Peyer's patch (tissue), 4 donors: Measurements from ENCODE around the gene HELQ. TPM values are rescaled to one million over a fixed set of nuclear protein-coding genes. Genes with fewer than 3 reads are reported as not detected.
A peak's percentile ranks its signal among the peaks of the same experiment; 100 is the strongest.

ENCODE experiments used
- DNase-seq, 3 donors: peaks; one replicate each; pipeline ENCODE4 v3.0.0-alpha.2; 2017 to 2019
- H3K27ac ChIP-seq, 4 donors: fragments of 200-600 bp; sonication (generic); one replicate each; pipeline ENCODE4 v1.5.1; 2016 to 2019
- H3K27me3 ChIP-seq, 2 donors: fragments of 200-600 bp; sonication (generic); one replicate each; pipeline ENCODE4 v1.5.1; 2019
- H3K36me3 ChIP-seq, 3 donors: fragments of 200-600 bp; sonication (generic); one replicate each; pipeline ENCODE4 v1.5.1; 2016 to 2019
- H3K4me1 ChIP-seq, 4 donors: fragments of 200-600 bp; sonication (generic); one replicate each; pipeline ENCODE4 v1.5.1; 2016 to 2019
- H3K4me3 ChIP-seq, 4 donors: fragments of 200-600 bp; sonication (generic); 1 replicate in 3 of 4; 2 replicates in 1 of 4; pipeline ENCODE4 v1.5.1; 2016 to 2019; ENCODE audit warnings: mild to moderate bottlenecking in 1 of 4
- H3K9me3 ChIP-seq, 4 donors: fragments of 200-600 bp; sonication (generic); one replicate each; pipeline ENCODE4 v1.5.1; 2016 to 2019; ENCODE audit warnings: mild to moderate bottlenecking in 1 of 4
- POLR2A ChIP-seq, 2 donors: fragments of 450-650 bp; IDR thresholded peaks; one replicate each; pipeline ENCODE4 v1.5.1; 2017; ENCODE audit warnings: antibody characterized with exemption in 2 of 2, mild to moderate bottlenecking in 2 of 2, moderate library complexity in 2 of 2
- small RNA-seq, 2 donors: library from RNA; depleted of rRNA; stranded (forward); fragments of <200 nt; gene quantifications; one replicate each; pipeline ENCODE3, GENCODE V24; 2016
- total RNA-seq, 4 donors: library from RNA; depleted of rRNA; stranded (reverse); fragments of >200 nt; gene quantifications; one replicate each; pipeline ENCODE4 v1.1.0, GENCODE V29; 2016
- TF ChIP-seq, protein P1 (sequence below), 6 experiments: fragments of 450-650 bp in 4 of 6; fragments of 200-600 bp in 2 of 6; sonication (generic) in 1 of 6; IDR thresholded peaks; one replicate each; pipeline ENCODE4 v1.5.1; 2017 to 2019; ENCODE audit warnings: antibody characterized with exemption in 6 of 6, mild to moderate bottlenecking in 3 of 6, moderate library complexity in 1 of 6

The HELQ gene
- total RNA-seq, 4 donors from 2014 or later = 17.0 to 59.4 (median 20.4) TPM

GRCh38 chr4:83364312-83364711 lies 91.3 kb downstream of the HELQ start:
- TF ChIP-seq, protein P1, sequence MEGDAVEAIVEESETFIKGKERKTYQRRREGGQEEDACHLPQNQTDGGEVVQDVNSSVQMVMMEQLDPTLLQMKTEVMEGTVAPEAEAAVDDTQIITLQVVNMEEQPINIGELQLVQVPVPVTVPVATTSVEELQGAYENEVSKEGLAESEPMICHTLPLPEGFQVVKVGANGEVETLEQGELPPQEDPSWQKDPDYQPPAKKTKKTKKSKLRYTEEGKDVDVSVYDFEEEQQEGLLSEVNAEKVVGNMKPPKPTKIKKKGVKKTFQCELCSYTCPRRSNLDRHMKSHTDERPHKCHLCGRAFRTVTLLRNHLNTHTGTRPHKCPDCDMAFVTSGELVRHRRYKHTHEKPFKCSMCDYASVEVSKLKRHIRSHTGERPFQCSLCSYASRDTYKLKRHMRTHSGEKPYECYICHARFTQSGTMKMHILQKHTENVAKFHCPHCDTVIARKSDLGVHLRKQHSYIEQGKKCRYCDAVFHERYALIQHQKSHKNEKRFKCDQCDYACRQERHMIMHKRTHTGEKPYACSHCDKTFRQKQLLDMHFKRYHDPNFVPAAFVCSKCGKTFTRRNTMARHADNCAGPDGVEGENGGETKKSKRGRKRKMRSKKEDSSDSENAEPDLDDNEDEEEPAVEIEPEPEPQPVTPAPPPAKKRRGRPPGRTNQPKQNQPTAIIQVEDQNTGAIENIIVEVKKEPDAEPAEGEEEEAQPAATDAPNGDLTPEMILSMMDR (IDR thresholded peaks at IDR 0.05) = no peak
- TF ChIP-seq POLR2A (IDR thresholded peaks at IDR 0.05) = no peak
- H3K27ac ChIP-seq = no peak overlapping the region
- H3K4me1 ChIP-seq = peaks cover 0 to 5% (median 0%) of the 10 kb centered on the region in 4 donors
- no peak for DNase-seq
- H3K9me3 ChIP-seq = no peaks in the 10 kb centered on the region
- H3K36me3 ChIP-seq = no peaks in the 10 kb centered on the region
- H3K27me3 ChIP-seq = no peaks in the 10 kb centered on the region
- H3K4me3 ChIP-seq = no peak overlapping the region

GRCh38 chr4:83362492-83363329 lies 92.9 kb downstream of the HELQ start:
- Histone ChIP-seq H3K9me3 (no peaks in the 10 kb centered on the region), H3K27me3 (no peaks in the 10 kb centered on the region), H3K4me1 (peaks cover 0 to 5% (median 0%) of the 10 kb centered on the region in 4 donors), H3K4me3 (no peak overlapping the region), H3K36me3 (no peaks in the 10 kb centered on the region), H3K27ac (no peak overlapping the region)
- DNase-seq = no peak
- TF ChIP-seq, protein P1 (IDR thresholded peaks at IDR 0.05) = peak in 3 of 6 experiments; percentile 7 to 33 (median 12)
- TF ChIP-seq POLR2A (IDR thresholded peaks at IDR 0.05) = no peak

DNA sequence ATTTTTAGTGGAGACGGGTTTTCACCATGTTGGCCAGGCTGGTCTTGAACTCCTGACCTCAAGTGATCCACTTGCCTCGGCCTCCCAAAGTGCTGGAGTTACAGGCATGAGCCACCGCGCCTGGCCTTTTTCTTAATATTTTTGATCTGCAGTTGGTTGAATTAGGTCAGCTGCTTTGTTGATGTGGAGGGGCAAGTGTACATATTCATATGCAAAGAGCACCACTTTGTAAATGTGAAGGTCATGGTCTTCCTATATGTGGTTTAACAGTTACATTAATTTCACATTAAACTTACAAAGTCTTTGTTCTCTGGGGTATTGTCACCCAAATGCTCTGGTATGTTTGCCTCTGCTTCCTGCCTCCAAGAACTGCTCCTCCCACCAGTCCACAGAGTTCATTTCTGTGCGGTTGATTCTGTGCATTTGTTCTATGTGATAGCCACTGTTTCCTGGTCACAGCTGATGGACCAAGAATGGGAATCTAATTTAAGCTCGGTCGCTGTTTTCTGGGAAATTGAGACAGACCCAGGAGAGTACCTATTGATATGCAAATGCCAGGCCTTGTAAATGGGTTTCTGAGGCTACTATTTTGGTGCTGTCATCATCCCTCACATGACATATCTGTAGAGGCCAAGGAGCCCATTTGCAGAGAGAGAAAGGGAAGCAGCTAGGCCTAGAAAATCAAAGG lies 94.1 kb downstream of the HELQ start:
- H3K27ac ChIP-seq = no peak overlapping the region
- H3K36me3 ChIP-seq = no peaks in the 10 kb centered on the region
- no peaks in the 10 kb centered on the region for H3K9me3 ChIP-seq
- H3K4me3 ChIP-seq = no peak overlapping the region
- no peak for DNase-seq
- no peaks in the 10 kb centered on the region for H3K27me3 ChIP-seq
- TF ChIP-seq, protein P1 (IDR thresholded peaks at IDR 0.05) = no peak
- H3K4me1 ChIP-seq = peaks cover 0 to 5% (median 0%) of the 10 kb centered on the region in 4 donors

DNA sequence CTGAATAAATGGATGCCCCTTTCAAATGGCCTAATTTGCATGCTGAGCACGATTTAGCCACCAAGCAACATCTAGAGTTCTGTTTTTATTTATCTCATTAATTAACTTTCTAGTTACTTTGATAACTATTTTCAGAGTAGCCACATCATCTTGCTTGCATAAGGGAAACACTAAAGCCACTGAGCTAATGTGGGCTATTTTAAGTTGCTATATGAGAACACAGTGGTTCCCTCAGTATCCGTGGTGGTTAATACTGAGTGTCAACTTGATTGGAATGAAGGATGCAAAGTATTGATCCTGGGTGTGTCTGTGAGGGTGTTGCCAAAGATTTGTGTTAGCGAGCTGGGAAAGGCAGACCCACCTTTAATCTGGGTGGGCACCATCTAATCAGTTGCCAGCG lies 95.6 kb downstream of the HELQ start:
- Histone ChIP-seq H3K27ac (no peak overlapping the region), H3K4me3 (no peak overlapping the region), H3K4me1 (peaks cover 0 to 5% (median 0%) of the 10 kb centered on the region in 4 donors), H3K27me3 (no peaks in the 10 kb centered on the region), H3K9me3 (no peaks in the 10 kb centered on the region), H3K36me3 (no peaks in the 10 kb centered on the region)
- no peak for TF ChIP-seq POLR2A (IDR thresholded peaks at IDR 0.05)
- TF ChIP-seq, protein P1 (IDR thresholded peaks at IDR 0.05) = no peak
- no peak for DNase-seq

DNA sequence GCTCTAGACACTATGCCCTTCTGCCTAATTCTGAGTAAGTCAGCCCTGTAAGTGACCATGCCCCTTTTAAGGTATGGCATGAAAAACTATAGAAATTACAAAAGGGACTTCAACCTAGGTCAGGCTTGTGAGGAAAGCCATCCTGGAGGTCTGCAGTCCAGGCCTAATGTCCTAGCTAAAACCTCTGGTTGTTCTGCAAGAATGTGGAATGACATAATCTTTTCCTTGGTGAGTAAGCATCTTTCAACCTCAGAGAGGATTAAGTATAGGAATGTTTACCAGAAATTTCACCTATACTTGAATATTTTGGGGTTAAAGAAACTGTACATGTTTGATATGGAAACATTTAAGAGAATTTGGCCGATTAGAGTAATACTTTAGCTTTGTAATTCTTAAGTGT lies 97.2 kb downstream of the HELQ start:
- no peaks in the 10 kb centered on the region for H3K27me3 ChIP-seq
- no peaks in the 10 kb centered on the region for H3K36me3 ChIP-seq
- TF ChIP-seq, protein P1 (IDR thresholded peaks at IDR 0.05) = no peak
- TF ChIP-seq POLR2A (IDR thresholded peaks at IDR 0.05) = no peak
- H3K4me1 ChIP-seq = peaks cover 0 to 5% (median 0%) of the 10 kb centered on the region in 4 donors
- no peak overlapping the region for H3K27ac ChIP-seq
- no peaks in the 10 kb centered on the region for H3K9me3 ChIP-seq
- H3K4me3 ChIP-seq = no peak overlapping the region
- no peak for DNase-seq

Small RNAs within 50 kb of the gene (small RNA-seq; reads per million reads assigned to genes)
- gene AC114781.5 = 0 reads per million in 2 donors

Other genes starting within 250 kb of the HELQ start
- 10 to 100 TPM; 11.0 to 15.6 (median 12.9) TPM for gene COQ2, start 171.0 kb downstream of the HELQ start, total RNA-seq
- gene HPSE, start 121.0 kb downstream of the HELQ start, total RNA-seq = 1 to 10 TPM in 3 of 4 donors, under 1 TPM in 1; 0.83 to 3.9 (median 2.3) TPM
- gene MRPS18C, start 235 bp upstream of the HELQ start, total RNA-seq = 10 to 100 TPM in 3 of 4 donors, 1 to 10 TPM in 1; 9.9 to 30.8 (median 22.7) TPM
- gene ABRAXAS1, start 29.3 kb upstream of the HELQ start, total RNA-seq = 10 to 100 TPM in 1 of 4 donors, 1 to 10 TPM in 3; 3.7 to 10.7 (median 7.6) TPM
- gene GPAT3, start 80.3 kb upstream of the HELQ start, total RNA-seq = 10 to 100 TPM in 3 of 4 donors, 1 to 10 TPM in 1; 7.4 to 86.0 (median 51.8) TPM